Activated CD4-positive, alpha-beta memory T cell treated with anti-CD3 and anti-CD28 coated beads for 36 hours (primary cell): ENCODE results near the gene PTPRF. TPM values are rescaled to one million over a fixed set of nuclear protein-coding genes. Genes with fewer than 3 reads are reported as not detected.
A peak's percentile ranks its signal among the peaks of the same experiment; 100 is the strongest.
"Not testable (repeated sequence)": the region's sequence is repeated elsewhere in the genome, so short reads cannot be mapped to it uniquely, and the experiment has no call there.

Experiments
- CTCF ChIA-PET: fragments of 350-600 bp; sonication (Branson Sonifier 250); formaldehyde crosslinking; loops from one replicate; lab custom pipeline; 2021; ENCODE audit warnings: antibody characterized with exemption, inconsistent platforms; lab: Charles Lee
- POLR2A ChIA-PET: fragments of 350-600 bp; sonication (Branson Sonifier 250); formaldehyde crosslinking; loops from one replicate; lab custom pipeline; 2021; ENCODE audit warnings: antibody characterized with exemption; lab: Charles Lee
- DNase-seq: peaks from one replicate; pipeline ENCODE4 v3.0.0-alpha.2; 2020
- H3K27ac Mint-ChIP-seq: one replicate; pipeline ENCODE4 v1.8.0; 2021; ENCODE audit warnings: mixed read lengths
- H3K27me3 Mint-ChIP-seq: one replicate; pipeline ENCODE4 v1.8.0; 2021; ENCODE audit warnings: mixed read lengths
- H3K36me3 Mint-ChIP-seq: one replicate; pipeline ENCODE4 v1.8.0; 2021; ENCODE audit warnings: mixed read lengths
- H3K4me1 Mint-ChIP-seq: one replicate; pipeline ENCODE4 v1.8.0; 2021; ENCODE audit warnings: low read depth, mixed read lengths
- H3K4me3 Mint-ChIP-seq: one replicate; pipeline ENCODE4 v1.8.0; 2021; ENCODE audit warnings: mild to moderate bottlenecking, mixed read lengths
- H3K9me3 Mint-ChIP-seq: one replicate; pipeline ENCODE4 v1.8.0; 2021; ENCODE audit warnings: mixed read lengths
- intact Hi-C: fragments of 100-400 bp; cut with micrococcal nuclease; formaldehyde crosslinking; loops from one replicate; pipeline ENCODE4 v1.15.1; 2023
- total RNA-seq, 2 experiments: library from RNA; stranded (reverse); gene quantifications; one replicate each; pipeline ENCODE4 v1.2.3, GENCODE V29; 2021

The PTPRF gene
- 1 to 10 TPM; 2.4 to 2.8 TPM for total RNA-seq

GRCh38 chr1:43530483-43531106, at the start of gene PTPRF:
Gene PTPRF, plus strand, starts transcription at chr1:43530883. Its CDS starts 14,193 bp downstream, at chr1:43545076.
- DNase-seq, result peak; percentile 34
- ChIA-PET POLR2A (no interaction called here), CTCF (interaction anchor here (0.7 to 2.2 kb wide), 13 partner anchors 10 to 517 kb away, joined by 3 to 31 read pairs (median 7); partner anchors contain the start of gene ARTN)
- Mint-ChIP-seq H3K4me1 (peaks cover 16% of the 10 kb centered on the region), H3K27ac (no peak within 1 kb of the TSS), H3K27me3 (peaks cover 35% of the 10 kb centered on the region), H3K9me3 (no peaks in the 10 kb centered on the region), H3K36me3 (no peaks in the 10 kb centered on the region), H3K4me3 (peak within 1 kb of the TSS; percentile 71)
- intact Hi-C loops, result no loop called here

GRCh38 chr1:43481491-43481890, 49.2 kb upstream of the PTPRF start:
- H3K9me3 Mint-ChIP-seq, result no peaks in the 10 kb centered on the region
- no peaks in the 10 kb centered on the region for H3K36me3 Mint-ChIP-seq
- CTCF ChIA-PET, result no interaction called here
- H3K27me3 Mint-ChIP-seq, result peaks cover 7% of the 10 kb centered on the region
- H3K4me1 Mint-ChIP-seq, result peaks cover 2% of the 10 kb centered on the region
- POLR2A ChIA-PET, result no interaction called here
- no peak overlapping the region for H3K27ac Mint-ChIP-seq
- intact Hi-C loops, result no loop called here
- H3K4me3 Mint-ChIP-seq, result no peak overlapping the region
- no peak for DNase-seq

- Mint-ChIP-seq H3K9me3 (peaks cover 4% of the 10 kb centered on the region), H3K4me1 (peaks cover 2% of the 10 kb centered on the region), H3K36me3 (peaks cover 2% of the 10 kb centered on the region), H3K27ac (no peak overlapping the region), H3K4me3 (no peak overlapping the region), H3K27me3 (peaks cover 7% of the 10 kb centered on the region)
- DNase-seq, result no peak
- ChIA-PET CTCF (no interaction called here), POLR2A (no interaction called here)
- intact Hi-C loops, result no loop called here
Measured at GRCh38 chr1:43482215-43482614, 48.5 kb upstream of the PTPRF start.

GRCh38 chr1:43484367-43484766, 46.3 kb upstream of the PTPRF start:
- H3K9me3 Mint-ChIP-seq, result peaks cover 20% of the 10 kb centered on the region
- no peak for DNase-seq
- ChIA-PET CTCF (no interaction called here), POLR2A (no interaction called here)
- peaks cover 2% of the 10 kb centered on the region for H3K4me1 Mint-ChIP-seq
- intact Hi-C loops, result no loop called here
- peaks cover 5% of the 10 kb centered on the region for H3K36me3 Mint-ChIP-seq
- H3K4me3 Mint-ChIP-seq, result no peak overlapping the region
- H3K27ac Mint-ChIP-seq, result no peak overlapping the region
- H3K27me3 Mint-ChIP-seq, result peaks cover 5% of the 10 kb centered on the region

- no peak for DNase-seq
- H3K36me3 Mint-ChIP-seq, result peaks cover 8% of the 10 kb centered on the region
- ChIA-PET CTCF (no interaction called here), POLR2A (no interaction called here)
- no peak overlapping the region for H3K4me3 Mint-ChIP-seq
- H3K4me1 Mint-ChIP-seq, result no peaks in the 10 kb centered on the region
- H3K9me3 Mint-ChIP-seq, result peaks cover 37% of the 10 kb centered on the region
- no peak overlapping the region for H3K27ac Mint-ChIP-seq
- peaks cover 2% of the 10 kb centered on the region for H3K27me3 Mint-ChIP-seq
- intact Hi-C loops, result no loop called here
Measured at GRCh38 chr1:43488165-43488564, 42.5 kb upstream of the PTPRF start.

GRCh38 chr1:43491061-43491460, 39.6 kb upstream of the PTPRF start:
- peaks cover 8% of the 10 kb centered on the region for H3K36me3 Mint-ChIP-seq
- H3K27ac Mint-ChIP-seq, result no peak overlapping the region
- ChIA-PET POLR2A (no interaction called here), CTCF (no interaction called here)
- intact Hi-C loops, result no loop called here
- peaks cover 4% of the 10 kb centered on the region for H3K27me3 Mint-ChIP-seq
- DNase-seq, result no peak
- H3K9me3 Mint-ChIP-seq, result peaks cover 37% of the 10 kb centered on the region
- H3K4me1 Mint-ChIP-seq, result no peaks in the 10 kb centered on the region
- H3K4me3 Mint-ChIP-seq, result no peak overlapping the region

- no peak for DNase-seq
- Mint-ChIP-seq H3K27ac (no peak overlapping the region), H3K4me3 (no peak overlapping the region), H3K9me3 (peaks cover 30% of the 10 kb centered on the region), H3K36me3 (peaks cover 6% of the 10 kb centered on the region), H3K27me3 (peaks cover 4% of the 10 kb centered on the region), H3K4me1 (no peaks in the 10 kb centered on the region)
- intact Hi-C loops, result no loop called here
- ChIA-PET POLR2A (no interaction called here), CTCF (interaction anchor here (1.3 kb wide), 1 partner anchor 35 kb away, joined by 3 read pairs; no protein-coding TSS in a partner anchor)
Measured at GRCh38 chr1:43492826-43493225, 37.9 kb upstream of the PTPRF start.

- Mint-ChIP-seq H3K27me3 (peaks cover 4% of the 10 kb centered on the region), H3K9me3 (peaks cover 22% of the 10 kb centered on the region), H3K27ac (no peak overlapping the region), H3K4me1 (no peaks in the 10 kb centered on the region), H3K36me3 (peaks cover 3% of the 10 kb centered on the region), H3K4me3 (no peak overlapping the region)
- no peak for DNase-seq
- intact Hi-C loops, result no loop called here
- POLR2A ChIA-PET, result no interaction called here
- CTCF ChIA-PET, result interaction anchor here (1.3 kb wide), 1 partner anchor 34 kb away, joined by 3 read pairs; no protein-coding TSS in a partner anchor
Measured at GRCh38 chr1:43493661-43494450, 36.8 kb upstream of the PTPRF start.

- H3K4me3 Mint-ChIP-seq, result no peak overlapping the region
- ChIA-PET CTCF (no interaction called here), POLR2A (no interaction called here)
Measured at GRCh38 chr1:43495204-43495603, 35.5 kb upstream of the PTPRF start.

GRCh38 chr1:43499898-43500297, 30.8 kb upstream of the PTPRF start:
- Mint-ChIP-seq H3K27ac (no peak overlapping the region), H3K4me3 (no peak overlapping the region), H3K9me3 (no peaks in the 10 kb centered on the region), H3K27me3 (peaks cover 8% of the 10 kb centered on the region), H3K36me3 (no peaks in the 10 kb centered on the region), H3K4me1 (no peaks in the 10 kb centered on the region)
- CTCF ChIA-PET, result no interaction called here
- POLR2A ChIA-PET, result no interaction called here
- DNase-seq, result no peak
- intact Hi-C loops, result no loop called here

More at GRCh38 chr1:43495204-43495603, 35.5 kb upstream of the PTPRF start:
- no peak for DNase-seq
- H3K27me3 Mint-ChIP-seq, result peaks cover 6% of the 10 kb centered on the region
- H3K9me3 Mint-ChIP-seq, result peaks cover 10% of the 10 kb centered on the region
- intact Hi-C loops, result no loop called here
- no peaks in the 10 kb centered on the region for H3K36me3 Mint-ChIP-seq
- no peaks in the 10 kb centered on the region for H3K4me1 Mint-ChIP-seq
- no peak overlapping the region for H3K27ac Mint-ChIP-seq

GRCh38 chr1:43501806-43502205, 28.9 kb upstream of the PTPRF start:
- DNase-seq, H3K4me1 Mint-ChIP-seq, POLR2A ChIA-PET, H3K36me3 Mint-ChIP-seq, intact Hi-C loops, CTCF ChIA-PET, H3K9me3 Mint-ChIP-seq, H3K27ac Mint-ChIP-seq, H3K4me3 Mint-ChIP-seq: not testable (repeated sequence)
- peaks cover 10% of the 10 kb centered on the region for H3K27me3 Mint-ChIP-seq

GRCh38 chr1:43503534-43503933, 27.1 kb upstream of the PTPRF start:
- no peaks in the 10 kb centered on the region for H3K9me3 Mint-ChIP-seq
- intact Hi-C loops, result no loop called here
- ChIA-PET POLR2A (no interaction called here), CTCF (no interaction called here)
- no peaks in the 10 kb centered on the region for H3K36me3 Mint-ChIP-seq
- peaks cover 14% of the 10 kb centered on the region for H3K27me3 Mint-ChIP-seq
- H3K4me3 Mint-ChIP-seq, result no peak overlapping the region
- H3K27ac Mint-ChIP-seq, result no peak overlapping the region
- DNase-seq, result no peak
- no peaks in the 10 kb centered on the region for H3K4me1 Mint-ChIP-seq
